Neuron (in vitro differentiated cells): Measurements from ENCODE around the gene TENM3.
A peak's percentile ranks its signal among the peaks of the same experiment; 100 is the strongest.
"Not testable (repeated sequence)": the region's sequence is repeated elsewhere in the genome, so short reads cannot be mapped to it uniquely, and the experiment has no call there.

Experiments used
- H2AFZ ChIP-seq: one replicate; pipeline ENCODE4 v1.6.1; 2013; ENCODE audit warnings: low read depth, mild to moderate bottlenecking, inconsistent platforms, low read length, moderate library complexity
- H3K27me3 ChIP-seq: one replicate; pipeline ENCODE4 v1.6.1; 2013; ENCODE audit warnings: low read length; ENCODE audit not compliant: insufficient read depth
- H3K36me3 ChIP-seq: one replicate; pipeline ENCODE4 v1.6.1; 2013; ENCODE audit warnings: low read length; ENCODE audit not compliant: insufficient read depth
- H3K4me1 ChIP-seq: one replicate; pipeline ENCODE4 v1.6.1; 2013; ENCODE audit warnings: low read length; ENCODE audit not compliant: insufficient read depth
- H3K4me3 ChIP-seq: 2 replicates; pipeline ENCODE4 v1.5.1; 2013; ENCODE audit warnings: mild to moderate bottlenecking, low read length, moderate library complexity
- H3K9me3 ChIP-seq: one replicate; pipeline ENCODE4 v1.6.1; 2013; ENCODE audit warnings: low read length

TENM3 gene

DNA sequence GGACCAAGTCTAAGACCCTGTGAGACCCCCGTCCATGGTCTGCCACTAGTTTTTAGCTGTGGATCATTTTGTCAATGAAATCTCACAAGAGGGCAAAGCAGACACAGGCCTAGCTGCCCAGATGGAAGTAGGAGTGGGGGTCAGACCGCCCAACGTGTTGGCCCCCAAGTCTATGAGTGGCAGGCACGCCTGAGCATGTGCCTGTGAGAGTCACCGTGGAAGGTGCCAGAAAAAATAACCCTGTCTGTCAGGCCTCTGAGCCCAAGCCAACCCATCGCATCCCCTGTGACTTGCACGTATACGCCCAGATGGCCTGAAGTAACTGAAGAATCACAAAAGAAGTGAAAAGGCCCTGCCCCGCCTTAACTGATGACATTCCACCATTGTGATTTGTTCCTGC, 570.9 kb downstream of the TENM3 start:
- H3K27me3 ChIP-seq, H3K36me3 ChIP-seq, H2AFZ ChIP-seq, H3K4me3 ChIP-seq, H3K9me3 ChIP-seq, H3K4me1 ChIP-seq: not testable (repeated sequence)

DNA sequence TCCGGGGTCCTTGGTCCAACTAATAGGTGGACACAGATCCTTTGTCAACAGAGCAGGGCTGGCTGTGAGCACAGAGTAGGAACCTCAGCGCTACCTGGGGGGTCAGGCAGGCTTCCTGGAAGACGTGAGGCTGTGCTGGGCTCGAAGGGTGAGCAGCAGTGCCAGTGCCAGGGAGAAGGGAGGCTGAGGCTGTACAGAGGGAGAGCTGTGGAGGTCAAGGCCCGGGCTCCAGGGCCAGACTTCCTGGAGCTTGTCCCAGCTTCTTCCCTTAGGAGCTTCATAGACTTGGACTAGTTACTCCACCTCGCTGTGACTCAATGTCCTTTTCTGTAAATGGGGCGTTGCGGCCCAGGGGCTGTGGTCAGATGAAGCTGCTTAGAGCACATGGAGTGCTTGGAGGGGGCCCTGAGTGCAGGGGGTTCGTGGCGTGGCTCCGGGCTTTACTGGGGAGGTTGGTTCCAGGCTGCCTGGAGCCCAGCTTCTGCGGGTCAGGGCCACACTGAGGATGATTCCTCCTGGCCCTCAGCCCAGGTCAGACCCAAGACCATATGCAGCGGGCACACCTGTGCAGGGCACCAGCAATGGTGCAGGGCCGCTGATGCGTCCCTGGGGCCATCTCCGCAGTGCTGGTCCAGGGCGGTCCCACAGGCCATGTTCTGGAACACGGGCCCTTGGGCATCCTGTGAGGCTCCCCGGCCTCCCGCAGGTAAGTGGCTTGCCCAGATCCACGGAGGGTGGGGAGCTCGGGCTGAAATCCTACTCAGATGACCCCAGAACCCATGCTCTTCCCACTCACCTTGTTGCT, 575.9 kb downstream of the TENM3 start:
- H3K36me3 ChIP-seq: no peaks in the 10 kb centered on the region
- H3K27me3 ChIP-seq: no peaks in the 10 kb centered on the region
- H3K9me3 ChIP-seq: no peaks in the 10 kb centered on the region
- H2AFZ ChIP-seq: no peak overlapping the region
- H3K4me3 ChIP-seq: no peak overlapping the region
- no peaks in the 10 kb centered on the region for H3K4me1 ChIP-seq

DNA sequence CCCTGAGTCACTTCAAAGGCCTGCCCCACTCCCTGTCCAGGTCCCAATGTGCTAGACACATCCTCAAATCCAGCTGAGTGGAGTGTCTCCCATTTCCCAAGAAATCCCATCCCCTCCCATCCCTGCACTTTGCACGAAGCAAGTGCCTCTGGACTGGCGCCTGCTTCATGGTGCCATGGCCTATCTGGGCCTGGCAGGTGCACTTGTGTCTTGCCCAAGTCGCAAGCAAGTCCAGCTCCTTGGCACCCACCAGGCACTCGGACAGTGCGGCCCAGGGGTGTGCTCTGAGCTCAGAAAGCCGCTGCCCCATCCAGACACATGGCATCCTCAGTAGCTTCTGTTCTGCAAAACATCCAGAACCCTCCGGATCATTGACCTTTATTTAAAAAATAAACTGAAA, 576.5 kb downstream of the TENM3 start:
- Histone ChIP-seq H3K4me3 (no peak overlapping the region), H3K4me1 (no peaks in the 10 kb centered on the region), H3K36me3 (no peaks in the 10 kb centered on the region), H3K9me3 (no peaks in the 10 kb centered on the region), H2AFZ (no peak overlapping the region), H3K27me3 (no peaks in the 10 kb centered on the region)

DNA sequence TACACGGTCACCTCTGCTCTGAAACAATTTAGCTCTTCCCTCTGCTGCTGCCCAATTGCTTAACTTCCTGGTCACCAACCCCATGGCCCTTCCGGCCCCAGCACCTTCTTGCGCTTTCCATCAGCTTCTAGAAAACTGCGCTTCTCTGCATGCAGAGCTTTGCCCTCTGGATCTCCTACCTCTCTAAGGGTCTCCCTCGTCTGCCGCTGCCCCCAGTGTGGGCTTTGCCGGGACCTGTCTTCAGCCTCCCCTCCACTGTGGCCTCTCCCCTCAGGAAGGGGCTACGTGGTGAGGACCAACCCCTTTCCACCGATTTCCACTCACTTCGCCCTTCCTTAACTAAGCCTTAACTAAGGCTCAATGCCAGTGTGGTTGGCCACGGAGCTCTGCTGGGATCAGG, 579.4 kb downstream of the TENM3 start:
- no peaks in the 10 kb centered on the region for H3K9me3 ChIP-seq
- no peaks in the 10 kb centered on the region for H3K36me3 ChIP-seq
- no peaks in the 10 kb centered on the region for H3K27me3 ChIP-seq
- no peaks in the 10 kb centered on the region for H3K4me1 ChIP-seq
- no peak overlapping the region for H3K4me3 ChIP-seq
- H2AFZ ChIP-seq: no peak overlapping the region

DNA sequence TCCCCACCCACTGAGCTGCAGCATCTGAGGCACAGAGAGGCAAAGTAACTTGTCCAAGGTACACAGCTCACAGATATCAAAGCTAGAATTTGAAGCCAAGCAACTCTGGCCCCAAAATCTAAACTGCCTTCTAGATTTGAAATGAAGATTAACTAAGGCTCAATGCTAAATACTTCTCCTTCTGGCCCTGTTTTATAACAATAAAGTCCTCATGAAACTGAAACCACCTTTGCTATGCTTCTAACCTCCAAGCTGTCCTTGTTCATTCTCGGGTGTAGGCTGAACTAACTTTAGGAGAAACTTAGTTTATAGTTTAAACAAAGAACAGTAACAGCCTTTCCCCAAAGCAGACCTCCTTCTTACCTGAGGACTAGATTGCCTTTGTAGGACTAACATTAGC, 580.4 kb downstream of the TENM3 start:
- no peaks in the 10 kb centered on the region for H3K36me3 ChIP-seq

DNA sequence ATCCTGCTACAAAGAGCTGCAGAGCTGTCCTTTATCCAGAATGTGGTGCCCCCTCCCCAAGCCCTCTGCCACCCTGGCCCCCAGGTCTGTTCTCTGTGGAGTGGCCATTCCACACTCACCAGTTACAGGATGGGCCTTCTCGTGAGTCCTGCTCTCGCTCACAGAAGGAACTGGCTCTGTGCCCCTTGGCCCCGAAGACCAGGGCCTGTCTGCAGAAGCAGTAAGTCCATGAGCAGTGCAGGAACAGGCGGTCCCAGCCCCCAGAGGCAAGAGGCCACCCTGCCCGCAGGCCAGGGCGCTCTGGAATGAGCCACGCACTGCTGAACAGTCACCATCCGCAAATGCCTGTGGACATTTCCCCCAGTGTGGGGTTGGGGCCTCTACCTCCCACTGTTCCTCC, 581.8 kb downstream of the TENM3 start:
- H3K27me3 ChIP-seq: no peaks in the 10 kb centered on the region
- no peak overlapping the region for H2AFZ ChIP-seq
- peaks cover 17% of the 10 kb centered on the region for H3K4me1 ChIP-seq
- H3K36me3 ChIP-seq: no peaks in the 10 kb centered on the region
- no peaks in the 10 kb centered on the region for H3K9me3 ChIP-seq
- H3K4me3 ChIP-seq: no peak overlapping the region

More for the DNA sequence above, 580.4 kb downstream of the TENM3 start:
- no peak overlapping the region for H3K4me3 ChIP-seq
- peaks cover 10% of the 10 kb centered on the region for H3K4me1 ChIP-seq
- no peak overlapping the region for H2AFZ ChIP-seq
- H3K9me3 ChIP-seq: no peaks in the 10 kb centered on the region
- H3K27me3 ChIP-seq: no peaks in the 10 kb centered on the region

DNA sequence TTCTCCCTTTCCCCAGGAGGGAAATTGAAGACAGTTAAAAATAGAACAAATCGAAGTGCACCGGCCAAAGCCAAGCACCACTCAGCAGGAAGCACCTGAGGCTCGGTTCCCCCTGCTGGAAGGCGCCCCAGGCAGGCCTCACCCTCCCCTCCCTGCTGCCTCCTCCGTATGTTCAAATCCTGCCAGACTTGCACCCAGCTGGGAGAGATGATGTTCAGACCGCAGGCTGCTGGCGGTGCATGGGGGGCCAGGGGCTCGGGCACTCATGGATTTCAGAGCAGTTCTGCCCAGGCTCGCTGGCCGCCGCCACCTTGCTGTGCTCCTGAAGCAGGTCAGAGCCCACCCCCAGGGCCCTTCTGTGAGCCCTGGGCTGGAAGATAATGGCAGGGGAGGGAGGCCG, 582.6 kb downstream of the TENM3 start:
- H3K36me3 ChIP-seq: no peaks in the 10 kb centered on the region
- no peaks in the 10 kb centered on the region for H3K9me3 ChIP-seq
- no peak overlapping the region for H2AFZ ChIP-seq
- H3K4me3 ChIP-seq: no peak overlapping the region
- no peaks in the 10 kb centered on the region for H3K27me3 ChIP-seq
- peaks cover 17% of the 10 kb centered on the region for H3K4me1 ChIP-seq

DNA sequence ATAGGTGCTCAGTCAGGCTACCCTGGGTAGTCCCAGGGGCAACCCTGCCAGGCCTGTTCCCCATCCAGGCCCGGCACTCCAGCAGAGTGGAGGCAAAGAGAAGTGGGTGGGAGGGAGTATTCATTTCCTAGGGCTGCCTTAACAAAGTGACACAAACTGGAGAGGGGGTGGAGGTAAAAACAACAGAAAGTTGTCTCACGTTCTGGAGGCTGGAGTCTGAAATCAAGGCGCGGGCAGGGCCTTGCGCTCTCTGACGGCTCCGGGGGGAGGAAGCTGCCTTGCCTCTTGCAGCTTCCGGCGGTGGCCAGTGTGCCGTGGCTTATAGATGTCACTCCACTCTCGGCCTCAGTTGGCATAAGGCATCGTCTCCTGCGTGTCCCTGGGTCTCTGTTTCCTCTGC, 583.2 kb downstream of the TENM3 start:
- Histone ChIP-seq H2AFZ (no peak overlapping the region), H3K36me3 (no peaks in the 10 kb centered on the region), H3K9me3 (no peaks in the 10 kb centered on the region), H3K4me3 (no peak overlapping the region), H3K4me1 (peaks cover 17% of the 10 kb centered on the region), H3K27me3 (no peaks in the 10 kb centered on the region)

DNA sequence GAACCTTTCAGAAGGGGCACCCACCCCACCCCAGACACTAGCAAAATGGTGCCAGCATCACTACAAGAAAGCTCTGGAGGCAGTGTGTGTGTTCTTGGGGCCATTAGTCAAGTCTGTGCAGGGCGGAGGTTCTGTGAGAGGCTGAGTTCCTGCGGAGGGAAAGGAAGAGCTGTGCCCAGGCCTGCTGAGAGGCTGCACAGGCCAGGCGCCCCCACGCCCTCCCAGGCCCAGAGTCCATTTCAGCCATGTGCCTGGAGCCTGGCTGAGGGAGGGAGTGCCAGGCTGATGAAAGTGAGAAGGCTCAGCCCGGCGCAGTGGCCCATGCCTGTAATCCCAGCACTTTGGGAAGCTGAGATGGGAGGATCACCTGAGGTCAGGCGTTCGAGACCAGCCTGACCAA, 584.0 kb downstream of the TENM3 start:
- peaks cover 17% of the 10 kb centered on the region for H3K4me1 ChIP-seq
- H3K36me3 ChIP-seq: no peaks in the 10 kb centered on the region
- no peak overlapping the region for H2AFZ ChIP-seq
- no peaks in the 10 kb centered on the region for H3K27me3 ChIP-seq
- H3K9me3 ChIP-seq: no peaks in the 10 kb centered on the region
- no peak overlapping the region for H3K4me3 ChIP-seq

DNA sequence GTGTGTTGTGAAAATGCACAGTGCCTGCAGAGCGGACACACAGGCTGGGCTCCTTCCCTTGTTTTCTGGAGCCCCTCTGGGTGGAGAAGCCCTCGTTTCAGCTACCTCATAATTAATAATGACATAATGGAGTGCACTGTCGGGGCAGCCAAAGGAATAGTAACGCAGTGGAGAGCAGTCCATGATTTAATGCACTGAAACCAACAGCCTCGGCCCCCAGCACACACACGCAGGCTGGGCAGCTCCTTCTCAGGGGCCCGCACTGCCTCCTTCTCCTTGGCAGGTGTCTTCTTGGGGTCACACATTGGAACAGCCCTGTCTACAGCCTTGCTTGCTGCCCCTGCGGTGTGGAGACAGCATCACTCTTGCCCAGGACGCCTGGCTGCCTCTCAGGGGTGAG, 584.8 kb downstream of the TENM3 start:
- Histone ChIP-seq H3K4me3 (peak overlapping the region; percentile 33), H3K36me3 (no peaks in the 10 kb centered on the region), H3K9me3 (no peaks in the 10 kb centered on the region), H3K27me3 (no peaks in the 10 kb centered on the region), H3K4me1 (peaks cover 17% of the 10 kb centered on the region), H2AFZ (peak overlapping the region; percentile 87)

DNA sequence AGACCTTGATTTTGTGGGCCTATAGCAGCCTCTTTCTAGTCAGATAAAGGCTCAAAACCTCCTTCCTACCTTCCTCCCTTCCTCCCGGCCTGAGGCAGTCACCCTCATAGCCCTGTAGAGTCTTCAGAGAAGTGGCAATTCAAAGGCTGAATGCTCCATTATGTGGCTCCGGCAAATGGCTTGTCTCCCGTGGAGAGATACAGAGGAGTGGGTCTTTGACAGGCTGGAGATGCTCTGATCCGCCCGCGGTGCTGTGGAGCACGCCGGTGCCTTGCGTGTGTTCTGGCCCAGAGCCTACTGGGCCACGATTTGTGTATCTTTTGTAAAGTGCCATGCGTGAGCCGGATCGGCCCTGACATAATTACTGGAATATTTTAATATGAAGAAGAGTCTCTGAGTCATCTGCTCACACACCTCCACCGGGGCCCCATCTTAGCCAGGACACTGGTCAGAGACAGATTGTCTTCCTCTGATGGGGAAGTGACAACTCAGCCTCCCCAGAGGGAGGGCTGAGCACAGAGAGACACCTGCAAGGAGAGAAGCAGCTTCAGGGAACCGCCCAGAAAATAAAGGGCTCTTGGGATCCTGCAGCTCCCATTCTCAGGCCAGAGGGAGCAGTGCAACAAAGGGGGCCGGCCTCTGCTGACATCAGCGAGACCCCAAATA, 585.3 kb downstream of the TENM3 start:
- no peaks in the 10 kb centered on the region for H3K9me3 ChIP-seq
- no peaks in the 10 kb centered on the region for H3K36me3 ChIP-seq
- H2AFZ ChIP-seq: peak overlapping the region; percentile 87
- H3K4me3 ChIP-seq: peak overlapping the region; percentile 33
- peaks cover 17% of the 10 kb centered on the region for H3K4me1 ChIP-seq
- no peaks in the 10 kb centered on the region for H3K27me3 ChIP-seq

DNA sequence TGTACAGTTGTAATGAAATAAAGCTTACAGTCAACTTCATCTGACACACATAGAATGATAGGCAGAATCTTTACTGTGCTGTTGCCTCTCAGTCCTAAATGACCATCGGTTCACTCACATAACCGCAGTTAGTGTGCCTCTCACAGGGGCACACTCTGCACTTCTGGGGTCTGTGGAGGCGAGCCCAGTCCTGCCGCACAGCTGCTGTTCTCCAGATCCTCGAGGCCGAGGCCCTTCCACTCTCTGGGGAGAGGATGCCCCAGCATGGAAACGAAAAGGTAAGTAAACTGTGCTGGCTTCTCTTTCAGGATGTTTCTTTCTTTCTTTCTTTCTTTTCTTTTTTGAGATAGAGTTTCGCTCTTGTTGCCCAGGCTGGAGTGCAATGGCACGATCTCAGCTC, 586.0 kb downstream of the TENM3 start:
- Histone ChIP-seq H3K36me3 (no peaks in the 10 kb centered on the region), H2AFZ (peak overlapping the region; percentile 87), H3K4me1 (peaks cover 17% of the 10 kb centered on the region), H3K9me3 (no peaks in the 10 kb centered on the region), H3K27me3 (no peaks in the 10 kb centered on the region), H3K4me3 (no peak overlapping the region)

DNA sequence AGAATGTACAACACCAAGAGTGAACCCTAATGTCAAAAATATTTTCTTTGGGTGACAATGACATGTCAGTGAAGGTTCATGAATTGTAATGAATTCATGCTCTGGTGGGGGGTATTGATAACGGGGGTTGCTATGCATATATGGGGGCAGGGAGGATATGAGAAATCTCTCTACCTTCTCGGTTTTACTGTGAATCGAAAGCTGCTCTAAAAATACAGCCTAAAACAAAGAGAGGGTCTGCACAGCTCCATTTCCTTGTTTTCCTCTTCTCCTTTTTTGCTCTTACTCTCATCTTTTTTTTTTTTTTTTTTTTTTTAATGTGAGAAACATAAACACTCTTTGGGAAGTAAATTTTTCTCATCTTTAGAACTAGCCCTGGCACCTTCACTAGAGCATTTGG, 588.2 kb downstream of the TENM3 start:
- Histone ChIP-seq H3K4me1 (peaks cover 17% of the 10 kb centered on the region), H3K27me3 (no peaks in the 10 kb centered on the region), H3K36me3 (no peaks in the 10 kb centered on the region), H3K9me3 (no peaks in the 10 kb centered on the region), H3K4me3 (no peak overlapping the region), H2AFZ (no peak overlapping the region)
